Endothelial cell (in vitro differentiated cells): ENCODE results near the gene TNFAIP8. TPM values are rescaled to one million over a fixed set of nuclear protein-coding genes. Genes with fewer than 3 reads are reported as not detected.

ENCODE experiments used
- DNase-seq: peaks from one replicate; pipeline ENCODE4 v3.0.0; 2021; ENCODE audit warnings: low spot score
- H3K27ac Mint-ChIP-seq: one replicate; pipeline ENCODE4 v1.8.0; 2021; ENCODE audit warnings: mixed read lengths, inconsistent platforms; ENCODE audit not compliant: unreplicated experiment
- H3K27me3 Mint-ChIP-seq: one replicate; pipeline ENCODE4 v1.8.0; 2021; ENCODE audit warnings: mild to moderate bottlenecking, moderate library complexity, mixed read lengths, inconsistent platforms; ENCODE audit not compliant: unreplicated experiment
- H3K36me3 Mint-ChIP-seq: one replicate; pipeline ENCODE4 v1.8.0; 2021; ENCODE audit warnings: mild to moderate bottlenecking, low read depth, mixed read lengths, inconsistent platforms; ENCODE audit not compliant: unreplicated experiment
- H3K4me1 Mint-ChIP-seq: one replicate; pipeline ENCODE4 v1.8.0; 2021; ENCODE audit warnings: mild to moderate bottlenecking, mixed read lengths, inconsistent platforms; ENCODE audit not compliant: unreplicated experiment
- H3K4me3 Mint-ChIP-seq: one replicate; pipeline ENCODE4 v1.8.0; 2021; ENCODE audit warnings: mild to moderate bottlenecking, mixed read lengths, inconsistent platforms; ENCODE audit not compliant: unreplicated experiment
- H3K9me3 Mint-ChIP-seq: one replicate; pipeline ENCODE4 v1.8.0; 2021; ENCODE audit warnings: mixed read lengths, inconsistent platforms; ENCODE audit not compliant: unreplicated experiment
- total RNA-seq: library from RNA; stranded (reverse); fragmentation: NEBNext Ultra II Directional; extraction: Animal tissue kit (Norgen Biotek cat#: 25700); gene quantifications from one replicate; pipeline ENCODE4 v1.2.1, GENCODE V29; 2021; ENCODE audit not compliant: unreplicated experiment
- TF ChIP-seq, protein P1 (sequence below): fragments of 200-600 bp; sonication (generic); IDR thresholded peaks from one replicate; pipeline ENCODE4 v1.5.0; 2021; ENCODE audit warnings: antibody characterized with exemption; ENCODE audit not compliant: unreplicated experiment

TNFAIP8 gene
- total RNA-seq, 1 donor from 2014 or later = 7.9 TPM

DNA sequence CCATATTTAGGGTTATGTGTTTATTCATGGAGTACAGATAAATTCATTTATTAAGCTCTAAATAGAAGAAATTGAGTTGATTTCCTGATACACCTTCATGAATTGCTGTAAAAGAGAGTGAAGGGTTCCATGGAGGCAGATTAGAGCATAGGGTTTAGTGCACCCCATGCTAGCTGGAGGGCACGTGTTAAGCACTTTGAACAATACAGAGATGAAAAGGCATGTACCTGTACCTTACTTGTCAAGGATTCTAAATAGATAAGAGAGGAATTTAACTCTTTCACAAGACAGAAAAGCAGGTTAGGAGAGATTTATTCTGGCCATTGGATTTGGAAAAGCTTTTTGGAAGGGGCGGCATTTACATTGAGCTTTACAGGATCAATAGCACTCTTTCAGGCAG, 23.3 kb downstream of the TNFAIP8 start:
- no peaks in the 10 kb centered on the region for H3K4me1 Mint-ChIP-seq
- no peak overlapping the region for H3K4me3 Mint-ChIP-seq
- no peak overlapping the region for H3K27ac Mint-ChIP-seq
- DNase-seq = no peak
- TF ChIP-seq, protein P1, sequence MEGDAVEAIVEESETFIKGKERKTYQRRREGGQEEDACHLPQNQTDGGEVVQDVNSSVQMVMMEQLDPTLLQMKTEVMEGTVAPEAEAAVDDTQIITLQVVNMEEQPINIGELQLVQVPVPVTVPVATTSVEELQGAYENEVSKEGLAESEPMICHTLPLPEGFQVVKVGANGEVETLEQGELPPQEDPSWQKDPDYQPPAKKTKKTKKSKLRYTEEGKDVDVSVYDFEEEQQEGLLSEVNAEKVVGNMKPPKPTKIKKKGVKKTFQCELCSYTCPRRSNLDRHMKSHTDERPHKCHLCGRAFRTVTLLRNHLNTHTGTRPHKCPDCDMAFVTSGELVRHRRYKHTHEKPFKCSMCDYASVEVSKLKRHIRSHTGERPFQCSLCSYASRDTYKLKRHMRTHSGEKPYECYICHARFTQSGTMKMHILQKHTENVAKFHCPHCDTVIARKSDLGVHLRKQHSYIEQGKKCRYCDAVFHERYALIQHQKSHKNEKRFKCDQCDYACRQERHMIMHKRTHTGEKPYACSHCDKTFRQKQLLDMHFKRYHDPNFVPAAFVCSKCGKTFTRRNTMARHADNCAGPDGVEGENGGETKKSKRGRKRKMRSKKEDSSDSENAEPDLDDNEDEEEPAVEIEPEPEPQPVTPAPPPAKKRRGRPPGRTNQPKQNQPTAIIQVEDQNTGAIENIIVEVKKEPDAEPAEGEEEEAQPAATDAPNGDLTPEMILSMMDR = no peak
- no peaks in the 10 kb centered on the region for H3K9me3 Mint-ChIP-seq
- H3K27me3 Mint-ChIP-seq = peaks cover 2% of the 10 kb centered on the region
- no peaks in the 10 kb centered on the region for H3K36me3 Mint-ChIP-seq

- Mint-ChIP-seq H3K4me1 (no peaks in the 10 kb centered on the region), H3K9me3 (no peaks in the 10 kb centered on the region), H3K4me3 (no peak overlapping the region), H3K27ac (no peak overlapping the region), H3K36me3 (no peaks in the 10 kb centered on the region), H3K27me3 (peaks cover 2% of the 10 kb centered on the region)
- TF ChIP-seq, protein P1 = no peak
- DNase-seq = no peak
Observed at GRCh38 chr5:119379942-119380547, 24.2 kb downstream of the TNFAIP8 start.

DNA sequence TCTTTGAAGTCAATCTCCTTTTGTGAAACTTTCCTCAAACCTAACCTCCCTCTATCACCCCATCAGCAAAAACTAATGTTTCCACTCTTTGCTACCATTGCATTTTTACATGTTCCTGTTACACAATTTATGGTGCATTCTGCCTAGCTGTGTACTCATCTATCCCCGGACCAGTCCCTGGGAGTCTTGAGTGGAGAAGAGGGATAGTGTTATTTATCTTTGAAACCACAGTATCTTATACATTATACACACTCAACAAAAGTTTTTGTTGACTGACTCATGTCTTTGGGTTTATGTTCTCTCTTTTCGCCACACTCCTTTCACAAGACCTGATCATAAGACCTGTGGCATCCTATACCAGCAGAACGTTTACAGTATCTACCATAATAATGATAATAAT, 26.4 kb downstream of the TNFAIP8 start:
- no peak overlapping the region for H3K4me3 Mint-ChIP-seq
- H3K27me3 Mint-ChIP-seq = peaks cover 2% of the 10 kb centered on the region
- H3K4me1 Mint-ChIP-seq = peaks cover 10% of the 10 kb centered on the region
- DNase-seq = no peak
- no peak overlapping the region for H3K27ac Mint-ChIP-seq
- no peaks in the 10 kb centered on the region for H3K36me3 Mint-ChIP-seq
- no peaks in the 10 kb centered on the region for H3K9me3 Mint-ChIP-seq
- TF ChIP-seq, protein P1 = no peak

- no peak overlapping the region for H3K27ac Mint-ChIP-seq
- no peaks in the 10 kb centered on the region for H3K9me3 Mint-ChIP-seq
- peaks cover 10% of the 10 kb centered on the region for H3K4me1 Mint-ChIP-seq
- no peaks in the 10 kb centered on the region for H3K36me3 Mint-ChIP-seq
- H3K4me3 Mint-ChIP-seq = no peak overlapping the region
- DNase-seq = no peak
- peaks cover 2% of the 10 kb centered on the region for H3K27me3 Mint-ChIP-seq
- TF ChIP-seq, protein P1 = no peak
Observed at GRCh38 chr5:119383008-119383407, 27.2 kb downstream of the TNFAIP8 start.

GRCh38 chr5:119385136-119385535, 29.3 kb downstream of the TNFAIP8 start:
- no peaks in the 10 kb centered on the region for H3K9me3 Mint-ChIP-seq
- no peak overlapping the region for H3K4me3 Mint-ChIP-seq
- H3K36me3 Mint-ChIP-seq = no peaks in the 10 kb centered on the region
- no peak overlapping the region for H3K27ac Mint-ChIP-seq
- TF ChIP-seq, protein P1 = no peak
- DNase-seq = no peak
- H3K4me1 Mint-ChIP-seq = peaks cover 17% of the 10 kb centered on the region
- H3K27me3 Mint-ChIP-seq = no peaks in the 10 kb centered on the region
